Activated T-helper 2 cell treated with anti-CD3 and anti-CD28 coated beads, Interferon-gamma antibody, Interleukin-2, Interleukin-4, amounts not matched to agents 10 μg/mL and 5 μg/mL and 100 μg/mL, durations not matched to agents 14 hours and 24 hours and 36 hours (primary cell): ENCODE results near the gene ROBO1. TPM values are rescaled to one million over a fixed set of nuclear protein-coding genes. Genes with fewer than 3 reads are reported as not detected.

ENCODE experiments used
- DNase-seq: peaks from one replicate; pipeline ENCODE4 v3.0.0; 2021; ENCODE audit warnings: low spot score
- H3K27ac Mint-ChIP-seq: one replicate; pipeline ENCODE4 v1.8.0; 2021; ENCODE audit warnings: mixed read lengths
- H3K27me3 Mint-ChIP-seq: one replicate; pipeline ENCODE4 v1.8.0; 2021; ENCODE audit warnings: low read depth, mixed read lengths
- H3K36me3 Mint-ChIP-seq: one replicate; pipeline ENCODE4 v1.8.0; 2021; ENCODE audit warnings: low read depth, mixed read lengths
- H3K4me1 Mint-ChIP-seq: one replicate; pipeline ENCODE4 v1.8.0; 2021; ENCODE audit warnings: low read depth, mixed read lengths
- H3K4me3 Mint-ChIP-seq: one replicate; pipeline ENCODE4 v1.8.0; 2021; ENCODE audit warnings: low read depth, mild to moderate bottlenecking, moderate library complexity, mixed read lengths
- H3K9me3 Mint-ChIP-seq: one replicate; pipeline ENCODE4 v1.8.0; 2021; ENCODE audit warnings: mixed read lengths
- intact Hi-C: fragments of 100-400 bp; cut with micrococcal nuclease; formaldehyde crosslinking; loops from one replicate; pipeline ENCODE4 v1.15.1; 2023
- total RNA-seq: library from RNA; stranded (reverse); gene quantifications from 2 replicates; pipeline ENCODE4 v1.2.3, GENCODE V29; 2022

ROBO1 gene
- total RNA-seq, 1 donor from 2014 or later, result not detected

GRCh38 chr3:78985981-78986380, 781.8 kb downstream of the ROBO1 start:
- Mint-ChIP-seq H3K27me3 (no peaks in the 10 kb centered on the region), H3K27ac (no peak overlapping the region), H3K36me3 (no peaks in the 10 kb centered on the region), H3K4me3 (no peak overlapping the region), H3K9me3 (peaks cover 16% of the 10 kb centered on the region), H3K4me1 (no peaks in the 10 kb centered on the region)
- DNase-seq, result no peak
- intact Hi-C loops, result no loop called here

GRCh38 chr3:78979028-78979427, 788.8 kb downstream of the ROBO1 start:
- DNase-seq, result no peak
- Mint-ChIP-seq H3K27ac (no peak overlapping the region), H3K4me3 (no peak overlapping the region), H3K27me3 (no peaks in the 10 kb centered on the region), H3K4me1 (no peaks in the 10 kb centered on the region), H3K36me3 (no peaks in the 10 kb centered on the region), H3K9me3 (peaks cover 10% of the 10 kb centered on the region)
- intact Hi-C loops, result no loop called here

- no peaks in the 10 kb centered on the region for H3K4me1 Mint-ChIP-seq
- H3K27me3 Mint-ChIP-seq, result no peaks in the 10 kb centered on the region
- no peak for DNase-seq
- no peak overlapping the region for H3K27ac Mint-ChIP-seq
- intact Hi-C loops, result no loop called here
- peaks cover 4% of the 10 kb centered on the region for H3K9me3 Mint-ChIP-seq
- H3K36me3 Mint-ChIP-seq, result no peaks in the 10 kb centered on the region
- no peak overlapping the region for H3K4me3 Mint-ChIP-seq
Measured at GRCh38 chr3:78978037-78978436, 789.8 kb downstream of the ROBO1 start.

- intact Hi-C loops, result no loop called here
- no peaks in the 10 kb centered on the region for H3K36me3 Mint-ChIP-seq
- DNase-seq, result no peak
- peaks cover 4% of the 10 kb centered on the region for H3K9me3 Mint-ChIP-seq
- no peaks in the 10 kb centered on the region for H3K27me3 Mint-ChIP-seq
- H3K4me3 Mint-ChIP-seq, result no peak overlapping the region
- H3K4me1 Mint-ChIP-seq, result no peaks in the 10 kb centered on the region
- no peak overlapping the region for H3K27ac Mint-ChIP-seq
Measured at GRCh38 chr3:78977073-78977472, 790.7 kb downstream of the ROBO1 start.

- no peak for DNase-seq
- no peaks in the 10 kb centered on the region for H3K36me3 Mint-ChIP-seq
- peaks cover 4% of the 10 kb centered on the region for H3K9me3 Mint-ChIP-seq
- H3K4me1 Mint-ChIP-seq, result no peaks in the 10 kb centered on the region
- no peak overlapping the region for H3K4me3 Mint-ChIP-seq
- intact Hi-C loops, result no loop called here
- H3K27me3 Mint-ChIP-seq, result no peaks in the 10 kb centered on the region
- H3K27ac Mint-ChIP-seq, result no peak overlapping the region
Measured at GRCh38 chr3:78976200-78976599, 791.6 kb downstream of the ROBO1 start.

GRCh38 chr3:78974181-78974790, 793.5 kb downstream of the ROBO1 start:
- Mint-ChIP-seq H3K36me3 (no peaks in the 10 kb centered on the region), H3K4me1 (no peaks in the 10 kb centered on the region), H3K27me3 (no peaks in the 10 kb centered on the region), H3K9me3 (peaks cover 4% of the 10 kb centered on the region), H3K4me3 (no peak overlapping the region), H3K27ac (no peak overlapping the region)
- no peak for DNase-seq
- intact Hi-C loops, result no loop called here

GRCh38 chr3:78972617-78973301, 795.0 kb downstream of the ROBO1 start:
- H3K36me3 Mint-ChIP-seq, result no peaks in the 10 kb centered on the region
- H3K27me3 Mint-ChIP-seq, result no peaks in the 10 kb centered on the region
- no peak overlapping the region for H3K4me3 Mint-ChIP-seq
- peaks cover 4% of the 10 kb centered on the region for H3K9me3 Mint-ChIP-seq
- DNase-seq, result no peak
- H3K27ac Mint-ChIP-seq, result no peak overlapping the region
- H3K4me1 Mint-ChIP-seq, result no peaks in the 10 kb centered on the region
- intact Hi-C loops, result no loop called here

GRCh38 chr3:78970656-78971055, 797.1 kb downstream of the ROBO1 start:
- Mint-ChIP-seq H3K4me3 (no peak overlapping the region), H3K9me3 (peaks cover 8% of the 10 kb centered on the region), H3K4me1 (no peaks in the 10 kb centered on the region), H3K36me3 (no peaks in the 10 kb centered on the region), H3K27me3 (no peaks in the 10 kb centered on the region), H3K27ac (no peak overlapping the region)
- DNase-seq, result no peak
- intact Hi-C loops, result no loop called here

GRCh38 chr3:78969483-78969882, 798.3 kb downstream of the ROBO1 start:
- no peaks in the 10 kb centered on the region for H3K27me3 Mint-ChIP-seq
- no peaks in the 10 kb centered on the region for H3K36me3 Mint-ChIP-seq
- intact Hi-C loops, result no loop called here
- no peak overlapping the region for H3K27ac Mint-ChIP-seq
- no peak overlapping the region for H3K4me3 Mint-ChIP-seq
- peaks cover 8% of the 10 kb centered on the region for H3K9me3 Mint-ChIP-seq
- no peaks in the 10 kb centered on the region for H3K4me1 Mint-ChIP-seq
- DNase-seq, result no peak

- intact Hi-C loops, result no loop called here
- no peaks in the 10 kb centered on the region for H3K36me3 Mint-ChIP-seq
- no peak overlapping the region for H3K27ac Mint-ChIP-seq
- no peak overlapping the region for H3K4me3 Mint-ChIP-seq
- H3K27me3 Mint-ChIP-seq, result no peaks in the 10 kb centered on the region
- peaks cover 16% of the 10 kb centered on the region for H3K9me3 Mint-ChIP-seq
- DNase-seq, result no peak
- H3K4me1 Mint-ChIP-seq, result no peaks in the 10 kb centered on the region
Measured at GRCh38 chr3:78967061-78967460, 800.7 kb downstream of the ROBO1 start.

GRCh38 chr3:78963771-78964170, 804.0 kb downstream of the ROBO1 start:
- Mint-ChIP-seq H3K9me3 (peaks cover 18% of the 10 kb centered on the region), H3K4me1 (no peaks in the 10 kb centered on the region), H3K27me3 (no peaks in the 10 kb centered on the region), H3K36me3 (no peaks in the 10 kb centered on the region), H3K4me3 (no peak overlapping the region), H3K27ac (no peak overlapping the region)
- intact Hi-C loops, result no loop called here
- DNase-seq, result no peak

GRCh38 chr3:78957456-78957855, 810.3 kb downstream of the ROBO1 start:
- intact Hi-C loops, result no loop called here
- Mint-ChIP-seq H3K4me3 (no peak overlapping the region), H3K4me1 (no peaks in the 10 kb centered on the region), H3K27me3 (no peaks in the 10 kb centered on the region), H3K27ac (no peak overlapping the region), H3K9me3 (peaks cover 3% of the 10 kb centered on the region), H3K36me3 (no peaks in the 10 kb centered on the region)
- DNase-seq, result no peak

GRCh38 chr3:78951342-78951945, 816.4 kb downstream of the ROBO1 start:
- Mint-ChIP-seq H3K4me3 (no peak overlapping the region), H3K9me3 (peaks cover 9% of the 10 kb centered on the region), H3K27ac (no peak overlapping the region), H3K27me3 (no peaks in the 10 kb centered on the region), H3K36me3 (no peaks in the 10 kb centered on the region), H3K4me1 (no peaks in the 10 kb centered on the region)
- intact Hi-C loops, result no loop called here
- no peak for DNase-seq
